Thyroid gland (tissue), 4 donors: ENCODE results near the gene MS4A10.

Experiments used
- POLR2A ChIP-seq, 2 donors: fragments of 450-650 bp; IDR thresholded peaks; one replicate each; pipeline ENCODE4 v1.6.1; 2017; ENCODE audit warnings: antibody characterized with exemption in 2 of 2, mild to moderate bottlenecking in 2 of 2, moderate library complexity in 1 of 2
- TF ChIP-seq, protein P1 (sequence below), 6 experiments: fragments of 200-600 bp in 3 of 6; fragments of 450-650 bp in 3 of 6; sonication (generic) in 3 of 6; IDR thresholded peaks; one replicate each; pipeline ENCODE4 v1.5.1; 2016 to 2019; ENCODE audit warnings: antibody characterized with exemption in 6 of 6, mild to moderate bottlenecking in 2 of 6, inconsistent platforms in 1 of 6, moderate library complexity in 1 of 6

DNA sequence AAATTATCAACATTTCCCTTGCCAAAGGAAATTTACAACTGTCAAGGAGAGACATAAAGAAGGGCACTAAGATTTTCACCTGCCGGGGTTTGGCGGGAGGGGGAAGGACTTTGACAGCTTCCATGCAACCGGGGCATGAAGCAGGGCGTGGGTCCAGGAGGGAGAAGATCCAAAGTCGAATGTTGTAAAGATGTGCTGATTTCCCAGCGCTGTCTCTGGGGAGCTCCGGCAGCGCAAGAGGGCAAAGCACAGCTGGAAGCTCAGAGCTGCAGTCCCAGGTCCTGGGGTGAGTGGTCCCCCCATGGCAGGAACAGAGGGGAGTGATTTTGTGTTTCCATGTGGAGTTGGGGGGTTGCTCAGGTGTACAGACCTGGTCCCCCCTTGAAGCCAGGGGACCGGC lies at the start of gene MS4A10:
- TF ChIP-seq, protein P1, sequence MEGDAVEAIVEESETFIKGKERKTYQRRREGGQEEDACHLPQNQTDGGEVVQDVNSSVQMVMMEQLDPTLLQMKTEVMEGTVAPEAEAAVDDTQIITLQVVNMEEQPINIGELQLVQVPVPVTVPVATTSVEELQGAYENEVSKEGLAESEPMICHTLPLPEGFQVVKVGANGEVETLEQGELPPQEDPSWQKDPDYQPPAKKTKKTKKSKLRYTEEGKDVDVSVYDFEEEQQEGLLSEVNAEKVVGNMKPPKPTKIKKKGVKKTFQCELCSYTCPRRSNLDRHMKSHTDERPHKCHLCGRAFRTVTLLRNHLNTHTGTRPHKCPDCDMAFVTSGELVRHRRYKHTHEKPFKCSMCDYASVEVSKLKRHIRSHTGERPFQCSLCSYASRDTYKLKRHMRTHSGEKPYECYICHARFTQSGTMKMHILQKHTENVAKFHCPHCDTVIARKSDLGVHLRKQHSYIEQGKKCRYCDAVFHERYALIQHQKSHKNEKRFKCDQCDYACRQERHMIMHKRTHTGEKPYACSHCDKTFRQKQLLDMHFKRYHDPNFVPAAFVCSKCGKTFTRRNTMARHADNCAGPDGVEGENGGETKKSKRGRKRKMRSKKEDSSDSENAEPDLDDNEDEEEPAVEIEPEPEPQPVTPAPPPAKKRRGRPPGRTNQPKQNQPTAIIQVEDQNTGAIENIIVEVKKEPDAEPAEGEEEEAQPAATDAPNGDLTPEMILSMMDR (IDR thresholded peaks at IDR 0.05) = no peak
- no peak for TF ChIP-seq POLR2A (IDR thresholded peaks at IDR 0.05)
